NCI-H1105 (cell line): ENCODE data around the gene TULP4.
A peak's percentile ranks its signal among the peaks of the same experiment; 100 is the strongest.

Source experiments
- DNase-seq: peaks from one replicate; lab custom pipeline; 2025; lab: John Stamatoyannopoulos, UW

Gene TULP4

GRCh38 chr6:158558415-158559306 is 246.4 kb downstream of the TULP4 start:
- DNase-seq = no peak

GRCh38 chr6:158559338-158559894 is 247.2 kb downstream of the TULP4 start:
- DNase-seq = no peak

DNA sequence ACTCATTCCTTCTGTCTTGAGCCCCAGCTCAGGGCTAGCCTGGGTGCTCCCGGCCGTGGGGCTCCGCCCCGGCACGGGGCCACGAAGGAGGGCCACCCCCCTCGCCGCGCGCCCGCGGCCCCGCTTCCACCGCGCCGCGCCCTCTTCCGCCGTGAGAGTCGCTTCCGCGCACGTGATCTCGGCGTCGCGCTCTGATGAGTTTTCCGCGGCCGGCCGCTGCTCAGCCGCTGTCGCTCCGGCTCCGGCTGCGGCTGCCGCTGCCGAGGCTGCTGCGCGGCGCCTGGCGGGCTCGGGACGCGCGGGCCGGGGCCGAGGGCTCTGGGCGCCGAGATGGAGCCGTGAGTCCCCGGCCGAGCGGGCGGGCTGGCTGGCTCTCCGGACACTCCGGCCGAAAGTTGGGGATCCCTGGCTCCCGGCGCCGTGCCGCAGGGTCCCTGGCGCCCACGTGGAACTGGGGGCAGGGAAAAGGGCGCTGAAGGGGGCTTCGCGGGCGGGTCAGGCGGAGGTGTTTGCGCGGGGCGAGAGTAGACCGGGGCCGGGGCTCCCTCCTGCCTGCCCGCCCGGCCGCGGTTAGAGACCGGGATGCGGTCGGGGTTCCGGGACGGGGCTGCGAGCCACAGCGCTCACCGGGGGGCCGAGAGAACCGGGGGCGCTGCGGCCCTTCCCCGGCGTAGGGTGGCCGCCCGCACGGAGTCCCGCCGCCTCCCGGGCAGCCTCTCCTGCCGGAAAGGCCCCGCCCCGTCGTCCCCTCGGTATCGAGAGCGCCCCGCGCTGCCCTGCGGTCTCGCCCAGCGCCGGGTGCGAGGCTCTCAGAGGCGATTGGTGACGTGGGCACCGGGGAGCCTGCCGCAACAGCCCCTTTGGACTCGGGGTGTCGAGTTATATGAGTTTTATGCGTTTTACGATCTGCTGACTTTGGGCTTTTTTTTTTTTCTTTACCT is 247.9 kb downstream of the TULP4 start, which contains the start of gene TMEM181:
Gene TMEM181, plus strand, starts transcription at position 197 of the 941 bp plus-strand sequence. Its CDS starts 134 bp downstream, at position 331.
- DNase-seq = peak; percentile 88

DNA sequence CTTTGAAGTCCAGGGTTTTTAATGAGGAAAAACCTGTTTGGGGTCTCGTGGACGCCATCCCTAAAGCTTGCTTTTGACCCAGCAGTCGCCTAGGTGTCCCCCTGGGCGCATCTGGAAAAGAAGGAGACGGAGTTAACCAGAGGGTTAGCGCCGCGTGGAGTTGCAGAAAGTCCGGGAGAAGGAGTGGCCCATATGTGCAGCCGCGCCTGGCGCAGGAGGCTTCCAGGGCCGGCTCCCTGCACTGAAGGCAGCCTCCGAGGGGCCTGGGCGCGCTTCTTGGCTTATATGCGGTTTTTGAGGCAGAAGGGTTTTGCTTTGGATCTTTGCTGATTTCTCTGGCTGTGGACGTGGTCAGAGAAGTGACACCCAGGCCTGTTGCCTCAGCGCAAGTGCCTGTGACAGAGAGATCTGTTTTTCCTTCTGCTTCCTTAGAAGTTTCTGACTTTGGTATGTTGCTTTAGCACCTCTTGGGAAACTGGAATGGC is 248.6 kb downstream of the TULP4 start:
- DNase-seq = peak; percentile 19
